AG10803 (cell line): ENCODE measurements around the gene CCDC73.
"Not testable (repeated sequence)": the region's sequence is repeated elsewhere in the genome, so short reads cannot be mapped to it uniquely, and the experiment has no call there.

ENCODE experiments used
- DNase-seq: peaks from one replicate; pipeline ENCODE4 v3.0.0; 2010; ENCODE audit warnings: low read depth
- H3K4me3 ChIP-seq: 2 replicates; pipeline ENCODE4 v1.5.1; 2011; ENCODE audit warnings: mild to moderate bottlenecking, low read length, control low read depth
- CTCF ChIP-seq: conservative IDR thresholded peaks from 2 replicates; pipeline ENCODE4 v1.5.1; 2011; ENCODE audit warnings: mild to moderate bottlenecking, low read length, control low read depth, inconsistent platforms

Gene CCDC73

GRCh38 chr11:32779136-32779535 is 15.3 kb downstream of the CCDC73 start:
- H3K4me3 ChIP-seq: no peak overlapping the region
- DNase-seq: no peak
- no peak for TF ChIP-seq CTCF

GRCh38 chr11:32775908-32776307 is 18.6 kb downstream of the CCDC73 start:
- no peak for DNase-seq
- no peak overlapping the region for H3K4me3 ChIP-seq
- TF ChIP-seq CTCF: no peak

GRCh38 chr11:32774081-32774480 is 20.4 kb downstream of the CCDC73 start:
- no peak for TF ChIP-seq CTCF
- DNase-seq: no peak
- H3K4me3 ChIP-seq: no peak overlapping the region

- DNase-seq: no peak
- no peak overlapping the region for H3K4me3 ChIP-seq
- TF ChIP-seq CTCF: no peak
Measured at GRCh38 chr11:32772731-32773130, 21.7 kb downstream of the CCDC73 start.

GRCh38 chr11:32761774-32762173 is 32.7 kb downstream of the CCDC73 start:
- not testable (repeated sequence) for DNase-seq, H3K4me3 ChIP-seq

GRCh38 chr11:32758291-32758690 is 36.2 kb downstream of the CCDC73 start:
- TF ChIP-seq CTCF: no peak
- DNase-seq: no peak
- no peak overlapping the region for H3K4me3 ChIP-seq

- not testable (repeated sequence) for DNase-seq, H3K4me3 ChIP-seq
Measured at GRCh38 chr11:32753181-32753580, 41.3 kb downstream of the CCDC73 start.

GRCh38 chr11:32752001-32752400 is 42.5 kb downstream of the CCDC73 start:
- H3K4me3 ChIP-seq: no peak overlapping the region
- no peak for DNase-seq
- TF ChIP-seq CTCF: no peak
